SK-N-SH treated with all-trans-retinoic acid at 6 μM for 48 hours (cell line): ENCODE results near the gene CLCF1.

ENCODE experiments used
- CSDC2 ChIP-seq: fragments of 250-450 bp; sonication (Bioruptor Pico); IDR thresholded peaks from 2 replicates; pipeline ENCODE4 v1.5.0; 2020; ENCODE audit warnings: mild to moderate bottlenecking, moderate library complexity
- RARB ChIP-seq: fragments of 250-450 bp; sonication (Bioruptor Pico); IDR thresholded peaks from 2 replicates; pipeline ENCODE4 v1.8.0; 2021; ENCODE audit warnings: mild to moderate bottlenecking, moderate library complexity
- ZFP3 ChIP-seq: fragments of 250-450 bp; sonication (Bioruptor Pico); IDR thresholded peaks from 2 replicates; pipeline ENCODE4 v1.5.0; 2020; ENCODE audit warnings: mild to moderate bottlenecking, moderate library complexity
- ZFP30 ChIP-seq: fragments of 450-650 bp; formaldehyde crosslinking; IDR thresholded peaks from 2 replicates; pipeline ENCODE4 v1.5.0; 2022; ENCODE audit warnings: mild to moderate bottlenecking, moderate library complexity
- ZNF565 ChIP-seq: fragments of 450-650 bp; formaldehyde crosslinking; conservative IDR thresholded peaks from 2 replicates; pipeline ENCODE4 v1.5.0; 2020; ENCODE audit warnings: low read depth, mild to moderate bottlenecking, moderate library complexity
- ZNF8 ChIP-seq: fragments of 450-650 bp; formaldehyde crosslinking; IDR thresholded peaks from 2 replicates; pipeline ENCODE4 v1.5.0; 2020; ENCODE audit warnings: mild to moderate bottlenecking, moderate library complexity

GRCh38 chr11:67422891-67423290 is 49.5 kb upstream of the CLCF1 start:
- no peak for TF ChIP-seq CSDC2 (CRISPR knock-in tag)
- TF ChIP-seq ZFP30, result no peak
- TF ChIP-seq RARB (CRISPR knock-in tag), result no peak
- TF ChIP-seq ZFP3 (CRISPR knock-in tag), result no peak
- TF ChIP-seq ZNF8 (CRISPR knock-in tag), result no peak
- TF ChIP-seq ZNF565 (CRISPR knock-in tag), result no peak
